Coronary artery (tissue), 2 donors: ENCODE data around the gene RBBP9.

Experiments used
- DNase-seq: peaks from one replicate; pipeline ENCODE4 v3.0.0-alpha.2; 2017; ENCODE audit warnings: low spot score
- H3K27ac ChIP-seq, 2 donors: fragments of 200-600 bp; sonication (generic); one replicate each; pipeline ENCODE4 v1.5.1; 2016 to 2019
- H3K4me3 ChIP-seq: fragments of 200-600 bp; sonication (generic); 2 replicates; pipeline ENCODE4 v1.5.1; 2016; ENCODE audit warnings: mild to moderate bottlenecking, moderate library complexity
- TF ChIP-seq, protein P1 (sequence below): fragments of 200-600 bp; sonication (generic); IDR thresholded peaks from one replicate; pipeline ENCODE4 v1.5.1; 2019; ENCODE audit warnings: antibody characterized with exemption

The RBBP9 gene

DNA sequence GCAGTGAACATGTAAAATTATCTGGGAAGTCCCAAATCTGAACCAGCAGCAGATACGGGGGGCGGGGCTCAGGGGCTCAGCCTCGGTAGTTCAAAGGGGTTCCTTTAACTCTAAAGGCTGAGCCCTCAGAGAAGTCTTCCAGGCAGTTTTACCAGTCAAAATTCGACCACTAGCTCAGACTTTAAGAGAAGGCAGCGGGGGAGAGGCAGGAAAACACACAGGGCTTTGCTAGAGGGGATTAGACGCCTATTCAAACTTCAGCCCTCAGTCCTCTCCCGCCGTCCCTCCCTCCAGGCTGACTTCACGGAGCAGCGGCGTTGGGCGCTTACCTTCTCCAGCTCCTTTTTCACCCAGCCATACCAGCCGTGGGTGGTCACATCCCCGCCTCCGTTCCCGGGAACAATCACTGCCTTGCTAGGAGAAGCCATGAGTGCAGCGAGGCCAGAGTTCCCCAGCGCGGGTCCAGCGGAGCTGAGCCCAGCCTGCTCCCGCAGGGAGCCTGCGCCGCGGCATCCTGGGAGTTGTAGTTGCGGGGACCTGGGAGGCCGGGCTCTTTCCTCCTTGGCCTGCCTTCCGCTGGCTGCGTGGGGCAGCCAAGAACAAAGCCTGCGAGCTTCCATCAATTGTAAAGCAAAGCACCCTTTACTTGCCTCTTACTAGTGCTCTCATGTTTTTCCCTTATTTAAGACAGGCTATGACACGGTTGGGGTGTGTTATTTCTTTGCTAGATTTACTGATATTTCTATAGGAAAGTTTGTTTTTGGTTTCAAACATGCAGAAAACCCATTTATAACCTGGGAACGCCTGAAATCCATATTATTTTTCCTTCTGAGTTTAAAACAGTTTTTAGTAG is at the start of gene RBBP9:
TSS of gene RBBP9 (minus strand) at position 486 of the 853 bp plus-strand sequence. CDS start at position 428, 58 bp downstream.
- DNase-seq = peak; percentile 83
- TF ChIP-seq, protein P1, sequence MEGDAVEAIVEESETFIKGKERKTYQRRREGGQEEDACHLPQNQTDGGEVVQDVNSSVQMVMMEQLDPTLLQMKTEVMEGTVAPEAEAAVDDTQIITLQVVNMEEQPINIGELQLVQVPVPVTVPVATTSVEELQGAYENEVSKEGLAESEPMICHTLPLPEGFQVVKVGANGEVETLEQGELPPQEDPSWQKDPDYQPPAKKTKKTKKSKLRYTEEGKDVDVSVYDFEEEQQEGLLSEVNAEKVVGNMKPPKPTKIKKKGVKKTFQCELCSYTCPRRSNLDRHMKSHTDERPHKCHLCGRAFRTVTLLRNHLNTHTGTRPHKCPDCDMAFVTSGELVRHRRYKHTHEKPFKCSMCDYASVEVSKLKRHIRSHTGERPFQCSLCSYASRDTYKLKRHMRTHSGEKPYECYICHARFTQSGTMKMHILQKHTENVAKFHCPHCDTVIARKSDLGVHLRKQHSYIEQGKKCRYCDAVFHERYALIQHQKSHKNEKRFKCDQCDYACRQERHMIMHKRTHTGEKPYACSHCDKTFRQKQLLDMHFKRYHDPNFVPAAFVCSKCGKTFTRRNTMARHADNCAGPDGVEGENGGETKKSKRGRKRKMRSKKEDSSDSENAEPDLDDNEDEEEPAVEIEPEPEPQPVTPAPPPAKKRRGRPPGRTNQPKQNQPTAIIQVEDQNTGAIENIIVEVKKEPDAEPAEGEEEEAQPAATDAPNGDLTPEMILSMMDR = no peak
- Histone ChIP-seq H3K27ac (peak within 1 kb of the TSS; percentile 63 to 79), H3K4me3 (peak within 1 kb of the TSS; percentile 78)

DNA sequence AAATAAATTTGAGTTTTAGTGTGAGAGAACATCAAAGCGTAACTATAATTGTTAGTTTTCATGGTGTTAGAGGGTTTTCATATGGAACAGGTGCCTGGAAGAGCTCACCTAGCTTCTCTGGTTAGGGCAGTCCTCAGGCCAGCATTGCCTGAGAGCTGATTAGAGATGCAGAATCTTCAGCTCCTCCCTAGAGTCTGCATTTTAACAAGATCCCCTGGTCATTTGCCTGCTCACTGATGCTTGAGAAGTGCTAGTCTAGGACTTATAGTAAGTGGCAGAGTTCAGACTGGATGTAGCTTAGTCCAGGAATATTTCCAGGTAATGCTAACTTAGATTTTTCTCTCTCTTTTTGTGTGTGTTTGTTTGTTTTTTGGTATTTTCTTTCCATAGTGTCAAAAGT is 48.5 kb upstream of the RBBP9 start:
- H3K4me3 ChIP-seq = no peak overlapping the region
- DNase-seq = no peak
- H3K27ac ChIP-seq = no peak overlapping the region
- TF ChIP-seq, protein P1 = no peak

DNA sequence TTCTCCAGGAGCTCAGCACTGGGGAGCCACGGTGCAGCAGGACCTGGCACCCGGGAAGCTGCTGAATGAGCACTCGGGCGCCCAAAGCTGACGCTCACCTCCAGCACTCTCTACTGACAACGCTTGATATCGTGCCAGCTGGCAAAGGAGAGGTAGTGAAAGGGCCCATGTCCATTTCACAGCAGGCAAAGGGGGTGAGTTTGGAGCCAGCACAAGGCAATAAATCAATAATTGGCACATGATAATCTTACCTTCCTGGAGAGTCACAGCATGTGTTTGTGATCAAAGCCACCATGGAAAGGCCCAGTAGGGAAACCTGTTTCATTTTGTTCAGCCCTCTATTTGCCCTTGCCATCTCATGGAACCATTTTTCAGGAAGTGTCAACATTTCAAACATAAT is 46.9 kb upstream of the RBBP9 start:
- no peak overlapping the region for H3K27ac ChIP-seq
- DNase-seq = no peak
- no peak overlapping the region for H3K4me3 ChIP-seq
- TF ChIP-seq, protein P1 = no peak

DNA sequence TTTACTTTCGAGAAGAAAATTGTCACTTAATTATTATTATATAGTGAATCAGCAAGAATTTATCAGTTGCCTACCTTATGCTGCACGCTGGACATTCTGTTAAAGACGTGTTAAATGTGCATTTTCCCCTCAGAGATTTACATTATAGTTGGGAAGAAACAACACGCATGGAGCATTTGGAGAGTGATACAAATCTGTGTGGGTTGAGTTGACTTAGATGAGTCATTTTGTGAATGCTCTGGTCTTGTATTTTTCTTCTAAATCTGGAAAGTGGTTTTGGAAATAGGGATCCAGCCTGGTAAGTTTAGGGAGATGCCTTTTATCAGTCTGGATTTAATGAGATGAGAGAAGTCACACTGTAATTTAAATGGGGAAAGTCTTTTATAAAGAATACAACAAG is 46.2 kb upstream of the RBBP9 start:
- DNase-seq = no peak
- Histone ChIP-seq H3K4me3 (no peak overlapping the region), H3K27ac (no peak overlapping the region)
- TF ChIP-seq, protein P1 = no peak

DNA sequence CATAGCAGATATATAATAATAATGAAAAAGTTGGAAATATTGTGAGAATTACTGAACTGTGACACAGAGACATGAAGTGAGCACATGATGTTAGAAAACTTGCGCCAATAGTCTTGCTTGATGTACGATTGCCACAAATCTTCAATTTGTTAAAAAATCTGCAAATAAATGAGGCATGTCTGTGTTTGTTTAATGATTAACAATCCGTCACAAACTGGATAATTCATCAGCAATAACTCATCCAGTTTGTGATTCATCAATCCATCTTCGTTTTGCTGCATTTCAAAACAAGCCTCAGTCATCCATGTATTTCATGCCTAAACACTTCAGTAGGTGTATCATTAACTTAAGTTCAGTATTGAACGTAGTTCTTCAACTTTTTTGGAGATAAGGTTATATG is 44.7 kb upstream of the RBBP9 start:
- H3K27ac ChIP-seq = no peak overlapping the region
- TF ChIP-seq, protein P1 = no peak
- DNase-seq = no peak
- no peak overlapping the region for H3K4me3 ChIP-seq

DNA sequence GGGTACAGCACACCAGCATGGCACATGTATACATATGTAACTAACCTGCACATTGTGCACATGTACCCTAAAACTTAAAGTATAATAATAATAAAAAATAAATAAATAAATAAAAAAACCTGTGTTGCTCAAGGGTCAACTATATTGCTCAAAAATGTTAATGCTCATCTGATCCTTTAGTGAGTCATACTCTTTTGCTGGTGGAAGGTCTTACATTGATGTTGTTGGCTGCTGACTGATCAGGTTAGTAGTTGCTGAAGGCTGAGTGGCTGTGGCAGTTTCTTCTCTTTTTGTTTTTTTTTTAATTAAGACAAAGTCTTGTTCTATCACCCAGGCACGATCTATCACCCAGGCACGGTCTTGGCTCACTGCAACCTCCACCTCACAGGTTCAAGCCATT is 40.6 kb upstream of the RBBP9 start:
- Histone ChIP-seq H3K4me3 (no peak overlapping the region), H3K27ac (no peak overlapping the region)
- TF ChIP-seq, protein P1 = no peak

DNA sequence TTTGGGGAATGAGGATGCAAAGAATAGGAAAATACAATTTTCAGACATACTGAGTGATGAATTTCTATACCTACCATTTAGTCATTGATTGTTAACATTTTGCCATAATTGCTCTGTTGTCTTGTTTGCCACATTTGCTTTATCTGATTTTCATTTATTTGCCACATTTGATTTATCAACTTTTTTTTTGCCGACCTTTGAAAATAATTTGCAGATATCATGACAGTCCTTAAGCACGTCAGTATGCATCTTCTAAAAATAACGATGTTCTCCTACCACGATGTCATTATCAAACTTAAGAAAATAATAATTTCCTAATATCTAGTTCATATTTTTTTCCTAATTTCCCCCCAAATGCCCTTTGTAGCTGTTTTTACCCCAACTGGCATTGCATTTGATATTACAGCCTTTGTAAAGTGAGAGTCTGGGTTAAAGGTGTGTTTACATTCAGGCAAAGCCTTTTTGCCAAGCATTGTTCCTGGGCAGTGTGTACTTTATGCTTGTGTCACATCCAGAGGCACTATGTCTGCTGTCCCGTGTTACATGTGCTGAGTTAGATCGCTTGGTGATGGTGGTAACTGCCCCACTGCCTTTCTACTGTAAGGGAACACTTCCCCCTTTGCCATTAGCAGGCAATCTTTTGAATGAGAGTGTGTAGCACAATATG is 37.1 kb upstream of the RBBP9 start:
- no peak overlapping the region for H3K4me3 ChIP-seq
- TF ChIP-seq, protein P1 = no peak
- H3K27ac ChIP-seq = no peak overlapping the region
- no peak for DNase-seq

More for the DNA sequence above, 40.6 kb upstream of the RBBP9 start:
- DNase-seq = no peak
